ENCODE data around the gene DCC. TPM values are rescaled to one million over a fixed set of nuclear protein-coding genes. Genes with fewer than 3 reads are reported as not detected.

DCC gene
- total and polyA plus RNA-seq, 2 experiments from 2014 or later: 0.53 to 0.73 TPM

DNA sequence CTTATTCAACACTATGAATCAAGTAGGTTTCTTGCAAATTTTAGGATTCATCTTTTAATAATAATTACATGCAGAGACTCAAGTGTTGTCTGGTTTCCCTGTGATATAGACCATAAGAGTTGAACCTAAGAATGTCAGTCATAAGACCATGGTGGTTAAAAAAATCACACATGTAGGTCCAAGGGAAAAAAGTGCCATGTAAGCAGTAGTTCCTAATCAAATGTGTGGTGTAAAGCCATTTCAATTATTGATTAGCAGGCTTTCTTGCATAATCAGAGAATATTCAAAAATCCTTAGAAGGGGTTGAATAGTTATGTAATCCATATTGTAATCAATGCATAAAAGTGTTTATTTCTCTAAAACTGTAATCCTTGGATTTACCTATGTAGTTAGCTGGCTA, 93.8 kb downstream of the DCC start:
- H3K27me3 ChIP-seq (ENCODE audit: insufficient read depth): no peaks in the 10 kb centered on the region
- no peaks in the 10 kb centered on the region for H3K9me2 ChIP-seq (ENCODE audit: insufficient read depth)
- no peak overlapping the region for H3K4me3 ChIP-seq
- no peaks in the 10 kb centered on the region for H3K4me1 Mint-ChIP-seq
- no peak overlapping the region for H3K4me3 Mint-ChIP-seq
- no peaks in the 10 kb centered on the region for H3F3A ChIP-seq (replicated peaks; ENCODE audit: low read depth)
- H2AFZ ChIP-seq: no peak overlapping the region
- H3K27ac ChIP-seq (ENCODE audit: low read depth): no peak overlapping the region
- H3K27ac Mint-ChIP-seq: no peak overlapping the region
- no peaks in the 10 kb centered on the region for H3K36me3 ChIP-seq (ENCODE audit: insufficient read depth)
- DNase-seq (ENCODE audit: low spot score) (no peak), ATAC-seq (no peak)
- TF ChIP-seq, protein P1, sequence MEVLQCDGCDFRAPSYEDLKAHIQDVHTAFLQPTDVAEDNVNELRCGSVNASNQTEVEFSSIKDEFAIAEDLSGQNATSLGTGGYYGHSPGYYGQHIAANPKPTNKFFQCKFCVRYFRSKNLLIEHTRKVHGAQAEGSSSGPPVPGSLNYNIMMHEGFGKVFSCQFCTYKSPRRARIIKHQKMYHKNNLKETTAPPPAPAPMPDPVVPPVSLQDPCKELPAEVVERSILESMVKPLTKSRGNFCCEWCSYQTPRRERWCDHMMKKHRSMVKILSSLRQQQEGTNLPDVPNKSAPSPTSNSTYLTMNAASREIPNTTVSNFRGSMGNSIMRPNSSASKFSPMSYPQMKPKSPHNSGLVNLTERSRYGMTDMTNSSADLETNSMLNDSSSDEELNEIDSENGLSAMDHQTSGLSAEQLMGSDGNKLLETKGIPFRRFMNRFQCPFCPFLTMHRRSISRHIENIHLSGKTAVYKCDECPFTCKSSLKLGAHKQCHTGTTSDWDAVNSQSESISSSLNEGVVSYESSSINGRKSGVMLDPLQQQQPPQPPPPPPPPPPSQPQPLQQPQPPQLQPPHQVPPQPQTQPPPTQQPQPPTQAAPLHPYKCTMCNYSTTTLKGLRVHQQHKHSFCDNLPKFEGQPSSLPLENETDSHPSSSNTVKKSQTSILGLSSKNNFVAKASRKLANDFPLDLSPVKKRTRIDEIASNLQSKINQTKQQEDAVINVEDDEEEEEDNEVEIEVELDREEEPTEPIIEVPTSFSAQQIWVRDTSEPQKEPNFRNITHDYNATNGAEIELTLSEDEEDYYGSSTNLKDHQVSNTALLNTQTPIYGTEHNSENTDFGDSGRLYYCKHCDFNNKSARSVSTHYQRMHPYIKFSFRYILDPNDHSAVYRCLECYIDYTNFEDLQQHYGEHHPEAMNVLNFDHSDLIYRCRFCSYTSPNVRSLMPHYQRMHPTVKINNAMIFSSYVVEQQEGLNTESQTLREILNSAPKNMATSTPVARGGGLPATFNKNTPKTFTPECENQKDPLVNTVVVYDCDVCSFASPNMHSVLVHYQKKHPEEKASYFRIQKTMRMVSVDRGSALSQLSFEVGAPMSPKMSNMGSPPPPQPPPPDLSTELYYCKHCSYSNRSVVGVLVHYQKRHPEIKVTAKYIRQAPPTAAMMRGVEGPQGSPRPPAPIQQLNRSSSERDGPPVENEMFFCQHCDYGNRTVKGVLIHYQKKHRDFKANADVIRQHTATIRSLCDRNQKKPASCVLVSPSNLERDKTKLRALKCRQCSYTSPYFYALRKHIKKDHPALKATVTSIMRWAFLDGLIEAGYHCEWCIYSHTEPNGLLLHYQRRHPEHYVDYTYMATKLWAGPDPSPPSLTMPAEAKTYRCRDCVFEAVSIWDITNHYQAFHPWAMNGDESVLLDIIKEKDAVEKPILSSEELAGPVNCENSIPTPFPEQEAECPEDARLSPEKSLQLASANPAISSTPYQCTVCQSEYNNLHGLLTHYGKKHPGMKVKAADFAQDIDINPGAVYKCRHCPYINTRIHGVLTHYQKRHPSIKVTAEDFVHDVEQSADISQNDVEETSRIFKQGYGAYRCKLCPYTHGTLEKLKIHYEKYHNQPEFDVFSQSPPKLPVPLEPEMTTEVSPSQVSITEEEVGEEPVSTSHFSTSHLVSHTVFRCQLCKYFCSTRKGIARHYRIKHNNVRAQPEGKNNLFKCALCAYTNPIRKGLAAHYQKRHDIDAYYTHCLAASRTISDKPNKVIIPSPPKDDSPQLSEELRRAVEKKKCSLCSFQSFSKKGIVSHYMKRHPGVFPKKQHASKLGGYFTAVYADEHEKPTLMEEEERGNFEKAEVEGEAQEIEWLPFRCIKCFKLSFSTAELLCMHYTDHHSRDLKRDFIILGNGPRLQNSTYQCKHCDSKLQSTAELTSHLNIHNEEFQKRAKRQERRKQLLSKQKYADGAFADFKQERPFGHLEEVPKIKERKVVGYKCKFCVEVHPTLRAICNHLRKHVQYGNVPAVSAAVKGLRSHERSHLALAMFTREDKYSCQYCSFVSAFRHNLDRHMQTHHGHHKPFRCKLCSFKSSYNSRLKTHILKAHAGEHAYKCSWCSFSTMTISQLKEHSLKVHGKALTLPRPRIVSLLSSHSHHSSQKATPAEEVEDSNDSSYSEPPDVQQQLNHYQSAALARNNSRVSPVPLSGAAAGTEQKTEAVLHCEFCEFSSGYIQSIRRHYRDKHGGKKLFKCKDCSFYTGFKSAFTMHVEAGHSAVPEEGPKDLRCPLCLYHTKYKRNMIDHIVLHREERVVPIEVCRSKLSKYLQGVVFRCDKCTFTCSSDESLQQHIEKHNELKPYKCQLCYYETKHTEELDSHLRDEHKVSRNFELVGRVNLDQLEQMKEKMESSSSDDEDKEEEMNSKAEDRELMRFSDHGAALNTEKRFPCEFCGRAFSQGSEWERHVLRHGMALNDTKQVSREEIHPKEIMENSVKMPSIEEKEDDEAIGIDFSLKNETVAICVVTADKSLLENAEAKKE (CRISPR knock-in tag; IDR thresholded peaks at IDR 0.05): no peak
- TF ChIP-seq, protein P2, sequence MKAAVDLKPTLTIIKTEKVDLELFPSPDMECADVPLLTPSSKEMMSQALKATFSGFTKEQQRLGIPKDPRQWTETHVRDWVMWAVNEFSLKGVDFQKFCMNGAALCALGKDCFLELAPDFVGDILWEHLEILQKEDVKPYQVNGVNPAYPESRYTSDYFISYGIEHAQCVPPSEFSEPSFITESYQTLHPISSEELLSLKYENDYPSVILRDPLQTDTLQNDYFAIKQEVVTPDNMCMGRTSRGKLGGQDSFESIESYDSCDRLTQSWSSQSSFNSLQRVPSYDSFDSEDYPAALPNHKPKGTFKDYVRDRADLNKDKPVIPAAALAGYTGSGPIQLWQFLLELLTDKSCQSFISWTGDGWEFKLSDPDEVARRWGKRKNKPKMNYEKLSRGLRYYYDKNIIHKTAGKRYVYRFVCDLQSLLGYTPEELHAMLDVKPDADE (IDR thresholded peaks at IDR 0.05): no peak
- TF ChIP-seq CREB1 (CRISPR knock-in tag; IDR thresholded peaks at IDR 0.05; ENCODE audit: low read depth) (no peak), ZNF114 (CRISPR knock-in tag; IDR thresholded peaks at IDR 0.05) (no peak), EZH2 (IDR thresholded peaks at IDR 0.05; ENCODE audit: low read depth, unreplicated experiment) (no peak), ZNF331 (CRISPR knock-in tag; IDR thresholded peaks at IDR 0.05; ENCODE audit: low read depth) (no peak)
- H3K27me3 Mint-ChIP-seq (ENCODE audit: insufficient read depth, low read depth, poor library complexity): peaks cover 4% of the 10 kb centered on the region
- no peaks in the 10 kb centered on the region for H3K36me3 Mint-ChIP-seq (ENCODE audit: low read depth)
- H3K4me2 ChIP-seq: no peak overlapping the region
- H3K79me2 ChIP-seq (replicated peaks; ENCODE audit: insufficient read depth): no peaks in the 10 kb centered on the region
- no peaks in the 10 kb centered on the region for H3K9me3 Mint-ChIP-seq
- H4K20me1 ChIP-seq (replicated peaks; ENCODE audit: insufficient read depth): no peaks in the 10 kb centered on the region
- no peaks in the 10 kb centered on the region for H3K4me1 ChIP-seq (ENCODE audit: insufficient read depth)

Measured in GM23338 (cell line).